Measurements from ENCODE around the gene COBL. TPM values are rescaled to one million over a fixed set of nuclear protein-coding genes. Genes with fewer than 3 reads are reported as not detected.

The COBL gene
- total and polyA plus RNA-seq, 2 donors (not counting 3 experiments of a cell fraction or from before 2014, with no cell fraction given): 0.11 TPM; not detected in 1

DNA sequence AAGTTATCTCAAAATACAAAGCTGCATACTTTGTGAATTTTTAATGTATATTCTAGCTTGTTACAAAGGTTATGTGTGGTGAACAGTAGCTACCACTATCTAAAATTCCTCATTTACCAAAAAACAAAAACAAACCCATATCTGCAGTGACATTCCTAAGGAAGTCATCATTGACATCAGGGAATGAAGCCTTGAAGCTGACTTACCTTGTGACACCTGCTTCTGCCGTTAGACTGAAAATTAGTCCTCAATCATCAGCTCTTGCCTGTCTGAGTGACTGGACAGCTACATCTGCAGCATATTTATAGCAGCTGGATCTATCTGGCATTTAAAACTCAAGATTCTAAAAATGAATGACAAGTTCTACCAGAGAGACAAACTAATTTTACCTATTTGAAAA, 43.2 kb downstream of the COBL start:
- Histone ChIP-seq H3K79me2 (ENCODE audit: control insufficient read depth, insufficient read depth, low read length) (no peaks in the 10 kb centered on the region), H3K9me1 (replicated peaks; ENCODE audit: control insufficient read depth, extremely low read depth, insufficient read depth, low read length) (no peaks in the 10 kb centered on the region), H3K4me3 (replicated peaks in 1 of 3; ENCODE audit: insufficient read depth in 1 of 3, low read depth in 1 of 3, low read length in 3 of 3) (no peak overlapping the region), H3K36me3 (ENCODE audit: control insufficient read depth in 2 of 2, extremely low read depth in 1 of 2, insufficient read depth in 2 of 2, low read length in 2 of 2) (no peaks in the 10 kb centered on the region), H3K4me1 (ENCODE audit: control insufficient read depth, extremely low read depth, insufficient read depth, low read length) (no peaks in the 10 kb centered on the region), H2AFZ (ENCODE audit: low read depth, low read length) (no peak overlapping the region), H3K9ac (replicated peaks; ENCODE audit: extremely low read depth, insufficient read depth, low read length) (no peak overlapping the region), H3K27me3 (ENCODE audit: control insufficient read depth in 2 of 2, insufficient read depth in 2 of 2, low read length in 2 of 2) (no peaks in the 10 kb centered on the region), H3K9me3 (replicated peaks; ENCODE audit: control insufficient read depth, insufficient read depth, low read length) (no peaks in the 10 kb centered on the region), H4K20me1 (replicated peaks; ENCODE audit: control insufficient read depth, extremely low read depth, insufficient read depth, low read length) (no peaks in the 10 kb centered on the region), H3K27ac (ENCODE audit: insufficient read depth, low read depth, low read length) (no peak overlapping the region), H3K4me2 (ENCODE audit: insufficient read depth, low read length) (no peak overlapping the region)
- dilution Hi-C loops (cut with MboI; ENCODE audit: extremely low pct_ligation_motif_present, low sequenced_read_pairs) (no loop called here), intact Hi-C loops (cut with micrococcal nuclease) (no loop called here)
- no peak for DNase-seq (ENCODE audit: low read depth, low spot score)
- FAIRE-seq: no peak
- no peak for TF ChIP-seq EZH2 (IDR thresholded peaks at IDR 0.05; ENCODE audit: borderline replicate concordance, low read depth, low read length, severe bottlenecking)
- BruUV-seq (replicated peaks): no TSS peak
- ChIA-PET CTCF (no interaction called here), POLR2A (no interaction called here)

DNA sequence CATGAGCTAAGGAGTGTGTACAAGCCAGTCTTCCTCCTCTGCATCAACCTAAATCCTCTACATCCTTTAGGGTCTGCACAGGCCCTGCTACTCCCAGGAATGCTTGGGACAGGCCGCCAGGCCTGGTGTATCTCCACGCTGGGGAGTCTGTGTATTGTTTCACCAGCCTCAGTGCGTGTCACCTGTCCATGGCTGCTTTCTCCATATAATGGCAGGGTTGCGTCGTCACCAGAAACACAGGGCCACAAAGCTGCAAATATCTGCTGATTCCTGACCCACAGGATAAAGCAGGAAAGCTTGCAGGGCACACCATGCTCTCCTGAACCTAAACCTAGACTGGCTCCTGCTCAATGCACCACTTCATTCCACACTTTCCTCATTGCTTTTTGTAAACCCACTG, 45.6 kb downstream of the COBL start:
- FAIRE-seq (no peak), DNase-seq (ENCODE audit: low read depth, low spot score) (no peak)
- no peak overlapping the region for H3K27ac ChIP-seq (ENCODE audit: insufficient read depth, low read depth, low read length)
- dilution Hi-C loops (cut with MboI; ENCODE audit: extremely low pct_ligation_motif_present, low sequenced_read_pairs): no loop called here
- no peaks in the 10 kb centered on the region for H4K20me1 ChIP-seq (replicated peaks; ENCODE audit: control insufficient read depth, extremely low read depth, insufficient read depth, low read length)
- intact Hi-C loops (cut with micrococcal nuclease): no loop called here
- H3K9ac ChIP-seq (replicated peaks; ENCODE audit: extremely low read depth, insufficient read depth, low read length): no peak overlapping the region
- H3K36me3 ChIP-seq (ENCODE audit: control insufficient read depth in 2 of 2, extremely low read depth in 1 of 2, insufficient read depth in 2 of 2, low read length in 2 of 2): no peaks in the 10 kb centered on the region
- CTCF ChIA-PET: no interaction called here
- POLR2A ChIA-PET: no interaction called here
- H3K4me2 ChIP-seq (ENCODE audit: insufficient read depth, low read length): no peak overlapping the region
- TF ChIP-seq FOS (IDR thresholded peaks at IDR 0.05; ENCODE audit: borderline replicate concordance, insufficient read depth, low read length) (no peak), POLR2AphosphoS5 (IDR thresholded peaks at IDR 0.05; ENCODE audit: insufficient read depth, low read depth, low read length) (no peak), GATA2 (IDR thresholded peaks at IDR 0.05; ENCODE audit: insufficient read depth, insufficient read length, low read depth, low read length) (no peak), POLR2A (IDR thresholded peaks at IDR 0.05; ENCODE audit: low read depth, low read length) (no peak), MYC (IDR thresholded peaks at IDR 0.05; ENCODE audit: low read depth, low read length) (no peak)
- TF ChIP-seq, protein P1, sequence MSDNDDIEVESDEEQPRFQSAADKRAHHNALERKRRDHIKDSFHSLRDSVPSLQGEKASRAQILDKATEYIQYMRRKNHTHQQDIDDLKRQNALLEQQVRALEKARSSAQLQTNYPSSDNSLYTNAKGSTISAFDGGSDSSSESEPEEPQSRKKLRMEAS (IDR thresholded peaks at IDR 0.05; ENCODE audit: insufficient read depth, insufficient read length): no peak
- TF ChIP-seq, protein P2, sequence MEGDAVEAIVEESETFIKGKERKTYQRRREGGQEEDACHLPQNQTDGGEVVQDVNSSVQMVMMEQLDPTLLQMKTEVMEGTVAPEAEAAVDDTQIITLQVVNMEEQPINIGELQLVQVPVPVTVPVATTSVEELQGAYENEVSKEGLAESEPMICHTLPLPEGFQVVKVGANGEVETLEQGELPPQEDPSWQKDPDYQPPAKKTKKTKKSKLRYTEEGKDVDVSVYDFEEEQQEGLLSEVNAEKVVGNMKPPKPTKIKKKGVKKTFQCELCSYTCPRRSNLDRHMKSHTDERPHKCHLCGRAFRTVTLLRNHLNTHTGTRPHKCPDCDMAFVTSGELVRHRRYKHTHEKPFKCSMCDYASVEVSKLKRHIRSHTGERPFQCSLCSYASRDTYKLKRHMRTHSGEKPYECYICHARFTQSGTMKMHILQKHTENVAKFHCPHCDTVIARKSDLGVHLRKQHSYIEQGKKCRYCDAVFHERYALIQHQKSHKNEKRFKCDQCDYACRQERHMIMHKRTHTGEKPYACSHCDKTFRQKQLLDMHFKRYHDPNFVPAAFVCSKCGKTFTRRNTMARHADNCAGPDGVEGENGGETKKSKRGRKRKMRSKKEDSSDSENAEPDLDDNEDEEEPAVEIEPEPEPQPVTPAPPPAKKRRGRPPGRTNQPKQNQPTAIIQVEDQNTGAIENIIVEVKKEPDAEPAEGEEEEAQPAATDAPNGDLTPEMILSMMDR (IDR thresholded peaks at IDR 0.05; ENCODE audit: extremely low read depth in 1 of 2, insufficient read depth in 1 of 2, low read depth in 1 of 2, low read length in 2 of 2): no peak
- no peaks in the 10 kb centered on the region for H3K4me1 ChIP-seq (ENCODE audit: control insufficient read depth, extremely low read depth, insufficient read depth, low read length)
- no peaks in the 10 kb centered on the region for H3K27me3 ChIP-seq (ENCODE audit: control insufficient read depth in 2 of 2, insufficient read depth in 2 of 2, low read length in 2 of 2)
- H3K9me1 ChIP-seq (replicated peaks; ENCODE audit: control insufficient read depth, extremely low read depth, insufficient read depth, low read length): no peaks in the 10 kb centered on the region
- no peaks in the 10 kb centered on the region for H3K79me2 ChIP-seq (ENCODE audit: control insufficient read depth, insufficient read depth, low read length)
- no peaks in the 10 kb centered on the region for H3K9me3 ChIP-seq (replicated peaks; ENCODE audit: control insufficient read depth, insufficient read depth, low read length)
- H2AFZ ChIP-seq (ENCODE audit: low read depth, low read length): no peak overlapping the region
- no peak overlapping the region for H3K4me3 ChIP-seq (replicated peaks in 1 of 3; ENCODE audit: insufficient read depth in 1 of 3, low read depth in 1 of 3, low read length in 3 of 3)
- BruUV-seq (replicated peaks): no TSS peak
